Adipose tissue (tissue), 3 donors: ENCODE results near the gene PCK2. TPM values are rescaled to one million over a fixed set of nuclear protein-coding genes. Genes with fewer than 3 reads are reported as not detected.
"Not testable (repeated sequence)": the region's sequence is repeated elsewhere in the genome, so short reads cannot be mapped to it uniquely, and the experiment has no call there.

ENCODE experiments used
- H3K27ac ChIP-seq: one replicate; pipeline ENCODE4 v1.5.1; 2013; ENCODE audit warnings: low read depth, low read length
- WGBS, 3 donors: extraction: QIAGEN DNeasy Blood & Tissue Kit; methylation state at CpG; one replicate each; pipeline ENCODE4 v1.1.7; 2013; 5-methylcytosine and 5-hydroxymethylcytosine counted together
- polyA plus RNA-seq, 3 donors: library from polyadenylated mRNA; stranded (reverse); fragments of 200-250 nt; gene quantifications; one replicate each; pipeline ENCODE4 v1.2.3, GENCODE V29; 2013
- donor health status: healthy with polysubstance abuse.
- donor health status: Bipolar disorder and iron deficiency.
- donor health status: healthy.

Gene PCK2
- polyA plus RNA-seq, 3 donors = 22.0 to 75.5 (median 29.5) TPM

GRCh38 chr14:24105609-24106239 lies 11.6 kb downstream of the PCK2 start:
- H3K27ac ChIP-seq = not testable (repeated sequence)
- 93 to 95% (median 94%) methylated on average over 8 of the region's 8 CpGs for WGBS, 3 donors

DNA sequence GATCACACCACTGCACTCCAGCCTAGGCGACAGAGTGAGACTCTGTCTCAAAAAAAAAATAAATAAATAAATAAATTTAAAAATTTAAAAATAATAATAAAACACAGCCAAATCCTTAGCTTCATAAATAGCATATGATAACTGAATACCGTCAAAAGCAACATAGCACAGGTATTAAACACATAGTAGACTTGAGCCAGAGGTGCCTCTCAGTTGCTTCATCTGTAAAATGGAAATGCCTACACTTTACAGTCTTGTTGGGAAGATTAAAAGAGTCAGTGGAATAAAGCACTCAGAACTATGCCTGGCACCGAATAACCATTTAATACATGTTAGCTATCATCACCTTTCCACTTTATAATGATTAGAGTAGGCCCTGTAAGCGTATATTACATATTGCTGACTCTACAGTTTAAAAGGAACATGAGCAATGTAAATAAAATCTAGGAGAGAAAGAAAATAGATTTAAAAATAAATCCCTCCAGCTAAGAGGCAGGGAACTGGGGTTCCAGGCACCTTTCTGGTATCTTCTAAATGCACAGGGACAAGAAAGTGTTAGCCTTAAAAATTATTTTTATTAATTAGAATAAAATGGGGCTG lies 12.7 kb downstream of the PCK2 start:
- WGBS, 3 donors = 80 to 93% (median 85%) methylated on average over 4 of the region's 4 CpGs
- H3K27ac ChIP-seq = no peak overlapping the region

DNA sequence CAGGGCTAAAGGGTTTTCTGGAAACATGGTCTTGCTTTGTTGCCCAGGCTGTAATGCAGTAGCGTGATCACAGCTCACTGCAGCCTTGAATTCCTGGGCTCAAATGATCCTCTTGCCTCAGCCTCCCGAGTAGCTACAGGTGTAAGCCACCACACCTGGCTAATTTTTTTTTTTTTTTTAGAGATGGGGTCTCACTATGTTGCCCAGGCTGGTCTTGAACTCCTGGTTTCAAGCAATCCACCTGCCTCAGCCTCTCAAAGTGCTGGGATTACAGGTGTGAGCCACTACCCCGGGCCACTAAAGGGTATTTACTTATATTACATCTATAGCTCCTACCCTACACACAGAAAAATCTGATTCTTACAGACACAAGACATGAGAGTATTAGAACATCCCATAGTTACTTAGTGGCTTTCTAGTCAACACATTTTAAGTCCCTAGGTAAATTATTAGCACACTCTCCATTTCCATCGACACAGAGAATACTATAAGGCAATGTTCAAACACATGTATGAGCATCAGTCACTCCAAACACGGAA lies 14.3 kb downstream of the PCK2 start:
- no peak overlapping the region for H3K27ac ChIP-seq

DNA sequence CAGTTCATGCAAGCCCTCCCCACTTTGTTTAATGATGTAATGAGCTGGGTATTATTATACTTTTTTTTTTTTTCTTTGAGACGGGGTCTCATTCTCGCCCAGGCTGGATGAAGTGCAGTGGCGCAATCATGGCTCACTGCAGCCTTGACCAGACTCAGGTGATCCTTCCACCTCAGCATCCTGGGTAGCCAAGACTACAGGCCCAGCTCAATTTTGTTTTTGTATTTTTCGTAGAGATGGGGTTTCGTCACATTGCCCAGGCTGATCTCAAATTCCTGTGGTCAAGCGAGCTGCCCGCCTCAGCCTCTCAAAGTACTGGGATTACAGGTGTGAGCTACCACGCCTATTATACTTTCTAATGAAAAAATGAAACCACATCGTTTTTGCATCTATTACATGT lies 15.9 kb downstream of the PCK2 start:
- no peak overlapping the region for H3K27ac ChIP-seq
- WGBS, 3 donors = 72 to 79% (median 76%) methylated on average over 9 of the region's 9 CpGs

More for the DNA sequence above, 14.3 kb downstream of the PCK2 start:
- WGBS, 3 donors = 37 to 54% (median 50%) methylated on average over 5 of the region's 5 CpGs

- H3K27ac ChIP-seq = no peak overlapping the region
- 11 to 71% (median 40%) methylated on average over 1 of the region's 1 CpG for WGBS, 3 donors
Measured at GRCh38 chr14:24110523-24110922, 16.4 kb downstream of the PCK2 start.

GRCh38 chr14:24113379-24113800 lies 19.3 kb downstream of the PCK2 start:
- peak overlapping the region; percentile 99 for H3K27ac ChIP-seq
- 12 to 24% (median 23%) methylated on average over 15 of the region's 15 CpGs for WGBS, 3 donors

GRCh38 chr14:24113801-24114531 lies 19.9 kb downstream of the PCK2 start:
- WGBS, 3 donors = 0 to 2% (median 1%) methylated on average over 42 of the region's 42 CpGs
- H3K27ac ChIP-seq = peak overlapping the region; percentile 99

DNA sequence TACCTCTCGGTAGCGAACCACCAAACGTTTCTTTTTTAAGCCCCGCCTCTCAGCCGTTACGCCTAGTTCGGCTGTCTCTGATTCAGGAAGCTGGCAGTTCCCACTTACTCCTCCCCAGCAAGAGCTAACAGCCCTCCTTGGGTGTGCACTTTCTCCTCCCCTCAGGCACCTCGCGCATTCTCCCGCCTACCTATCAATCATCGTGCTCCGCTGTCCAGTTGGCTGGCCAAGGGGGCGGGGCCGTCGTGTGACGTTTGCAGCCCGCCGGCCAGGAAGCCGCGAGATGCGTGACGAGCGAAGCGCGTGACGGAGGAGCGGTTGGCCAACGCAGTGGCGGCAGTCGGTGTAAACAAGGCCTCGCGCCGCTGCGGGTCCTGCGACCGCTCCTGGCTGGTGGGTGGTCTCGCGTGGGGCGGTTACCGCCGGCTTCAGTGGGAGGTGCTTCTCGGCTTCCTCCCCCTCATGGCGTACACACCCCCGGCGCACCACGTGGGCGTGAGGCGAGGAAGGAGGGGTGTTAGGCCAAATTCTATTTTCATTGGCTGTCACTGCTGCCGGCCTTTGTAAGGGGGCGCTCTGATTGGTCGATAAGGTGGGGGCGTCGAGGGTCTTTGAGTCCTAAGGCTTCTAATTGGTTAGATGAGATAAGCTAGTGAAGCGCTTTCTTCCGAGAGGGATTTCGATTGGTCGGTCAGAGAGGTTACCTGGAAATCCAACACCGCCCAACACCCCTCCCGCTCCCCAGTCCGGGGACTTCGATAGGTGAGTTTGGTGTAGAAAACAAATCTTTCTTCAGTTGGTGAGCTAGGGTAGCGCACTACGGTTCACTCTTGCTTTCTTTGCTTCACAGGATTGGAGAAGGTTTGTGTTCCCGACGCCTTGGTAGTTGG lies 20.7 kb downstream of the PCK2 start, which contains the start of the genes DCAF11 and NRL:
Gene DCAF11 (plus strand): TSS at position 246 of the 890 bp plus-strand sequence. CDS start 818 bp downstream, outside the sequence.
Gene NRL (minus strand): TSS at position 418 of the 890 bp plus-strand sequence. CDS start 32,101 bp downstream, outside the sequence.
- peak within 1 kb of the TSS; percentile 99 for H3K27ac ChIP-seq
- 0% methylated on average over 65 of the region's 65 CpGs for WGBS, 3 donors

- H3K27ac ChIP-seq = no peak overlapping the region
- 0 to 5% (median 1%) methylated on average over 14 of the region's 14 CpGs for WGBS, 3 donors
Measured at GRCh38 chr14:24115422-24116127, 21.5 kb downstream of the PCK2 start.

DNA sequence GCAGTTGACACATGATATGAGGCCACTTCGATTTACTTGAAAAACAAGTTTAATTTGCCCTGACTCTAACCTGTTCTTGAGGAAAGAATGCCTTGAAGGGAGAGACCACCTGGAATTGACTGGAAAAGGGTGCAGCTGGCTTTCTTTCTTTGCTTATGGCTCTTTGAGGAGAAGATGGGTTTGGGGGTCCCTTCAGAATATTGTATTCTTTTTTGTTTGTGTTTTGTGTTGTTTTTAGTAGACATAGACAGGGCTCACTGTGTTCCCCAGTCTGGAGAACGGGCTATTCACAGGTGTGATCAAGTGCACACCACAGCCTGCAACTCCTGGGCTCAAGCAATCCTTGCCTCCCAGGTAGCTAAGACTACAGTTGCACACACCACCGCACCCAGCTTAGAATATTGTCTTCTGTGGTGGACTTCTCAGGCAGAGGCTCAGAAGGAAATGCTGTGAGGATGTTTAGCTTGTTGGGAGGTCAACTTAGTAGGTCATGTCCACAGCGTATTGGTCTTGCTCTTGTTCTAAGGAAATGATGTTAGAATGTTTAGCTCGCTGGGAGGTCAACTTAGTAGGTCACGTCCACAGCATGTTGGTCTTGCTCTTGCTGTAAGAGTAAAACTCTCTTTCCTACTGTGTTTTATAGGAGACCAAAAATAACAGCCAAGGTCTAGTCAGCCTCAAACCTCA lies 22.2 kb downstream of the PCK2 start:
- 40 to 81% (median 80%) methylated on average over 6 of the region's 6 CpGs for WGBS, 3 donors
- no peak overlapping the region for H3K27ac ChIP-seq

- H3K27ac ChIP-seq = no peak overlapping the region
- WGBS, 3 donors = 49 to 96% (median 95%) methylated on average over 6 of the region's 6 CpGs
Measured at GRCh38 chr14:24117179-24117578, 23.1 kb downstream of the PCK2 start.

DNA sequence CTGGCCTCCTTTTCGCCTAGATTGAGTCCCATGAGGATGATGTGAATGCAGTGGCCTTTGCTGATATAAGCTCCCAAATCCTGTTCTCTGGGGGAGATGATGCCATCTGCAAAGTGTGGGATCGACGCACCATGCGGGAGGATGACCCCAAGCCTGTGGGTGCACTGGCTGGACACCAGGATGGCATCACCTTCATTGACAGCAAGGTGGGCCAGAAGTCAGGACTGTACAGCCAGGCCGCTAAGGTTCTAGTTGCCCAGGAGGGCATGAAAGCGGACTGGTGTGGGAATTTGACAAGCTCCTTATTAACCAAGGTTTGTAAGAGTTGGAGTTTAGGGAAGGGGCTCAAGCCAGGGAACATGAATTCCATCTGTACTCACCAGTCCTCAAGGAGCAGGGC lies 25.6 kb downstream of the PCK2 start:
- H3K27ac ChIP-seq = no peak overlapping the region
- 95% methylated on average over 6 of the region's 6 CpGs for WGBS, 3 donors

DNA sequence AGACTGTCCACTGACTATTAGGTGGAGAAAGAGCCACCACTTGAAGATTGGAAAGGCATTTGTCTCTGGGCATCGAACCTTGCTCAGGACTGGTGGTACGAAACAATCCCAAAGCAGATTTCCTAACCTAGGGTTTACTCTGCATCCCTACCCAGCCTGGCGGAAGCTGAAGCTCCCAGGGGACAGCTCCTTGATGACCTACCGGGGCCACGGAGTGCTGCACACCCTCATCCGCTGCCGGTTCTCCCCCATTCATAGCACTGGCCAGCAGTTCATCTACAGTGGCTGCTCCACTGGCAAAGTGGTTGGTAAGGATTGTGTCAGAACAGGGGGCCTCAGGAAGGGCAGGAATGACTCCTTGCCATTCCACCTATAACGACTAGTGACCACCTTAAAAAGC lies 27.1 kb downstream of the PCK2 start:
- WGBS, 3 donors = 94 to 97% (median 96%) methylated on average over 8 of the region's 8 CpGs
- no peak overlapping the region for H3K27ac ChIP-seq

GRCh38 chr14:24122416-24122815 lies 28.3 kb downstream of the PCK2 start:
- WGBS, 3 donors = 87 to 100% (median 97%) methylated on average over 4 of the region's 4 CpGs
- no peak overlapping the region for H3K27ac ChIP-seq

- 94 to 95% (median 95%) methylated on average over 8 of the region's 8 CpGs for WGBS, 3 donors
- H3K27ac ChIP-seq = no peak overlapping the region
Measured at GRCh38 chr14:24122898-24123297, 28.8 kb downstream of the PCK2 start.

DNA sequence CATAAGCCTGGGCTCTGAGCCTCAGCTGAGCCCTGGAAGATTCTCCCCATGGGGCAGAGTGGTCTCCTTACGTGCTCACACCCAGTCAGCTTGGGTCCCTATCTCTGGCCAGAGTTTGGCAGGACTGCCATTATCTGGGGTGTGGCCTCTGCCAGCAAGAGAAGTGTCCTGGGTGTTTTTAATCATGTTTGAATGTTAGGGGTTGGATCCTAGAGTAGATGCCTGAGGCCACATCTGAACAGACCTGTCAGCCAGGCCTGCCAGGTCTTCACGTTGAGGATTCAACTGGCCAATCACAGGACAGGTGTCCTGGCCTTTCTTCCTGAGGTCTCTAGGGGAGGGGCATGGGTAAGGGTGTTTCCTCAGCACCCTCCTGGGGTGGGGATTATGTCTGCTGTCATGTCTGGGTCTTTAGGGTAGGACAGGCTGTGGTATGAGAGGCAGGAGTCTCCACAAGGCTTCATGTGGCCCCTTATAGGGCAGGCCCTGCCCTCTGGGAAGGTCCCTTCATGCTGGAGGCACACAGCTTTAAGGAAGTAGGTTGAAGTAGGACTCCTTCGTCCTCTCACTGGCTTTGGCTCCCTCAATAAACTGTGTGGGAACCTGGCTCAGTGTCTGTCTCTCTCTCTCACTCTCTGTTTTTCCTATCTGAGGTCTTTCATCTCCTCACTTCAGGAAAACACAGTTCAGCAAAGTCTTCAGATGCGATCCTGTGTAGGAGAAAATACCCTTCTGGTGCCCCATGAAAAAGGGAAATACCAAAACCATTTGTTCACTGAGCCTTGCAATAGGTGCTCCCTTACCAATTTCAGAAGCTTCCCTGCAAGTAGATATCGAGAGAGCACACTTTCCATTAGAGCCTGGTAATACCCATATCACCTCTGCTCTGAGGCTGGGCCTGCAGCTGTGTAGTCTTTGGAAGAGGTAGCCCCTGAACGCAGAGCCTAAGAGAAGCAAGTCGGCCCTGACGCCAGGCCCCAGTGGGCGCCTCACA lies 29.6 kb downstream of the PCK2 start:
- no peak overlapping the region for H3K27ac ChIP-seq
- WGBS, 3 donors = 81 to 89% (median 86%) methylated on average over 9 of the region's 9 CpGs
